CD4-positive, alpha-beta T cell (primary cell): Measurements from ENCODE around the gene CEP85. TPM values are rescaled to one million over a fixed set of nuclear protein-coding genes. Genes with fewer than 3 reads are reported as not detected.

Experiments used
- ATAC-seq: fragments of 200-7000 bp; cut with Tn5 transposase; one replicate; pipeline ENCODE4 v1.10.0; 2022; ENCODE audit warnings: mild to moderate bottlenecking; ENCODE audit not compliant: poor library complexity
- CTCF ChIA-PET: fragments of 350-600 bp; sonication (Branson Sonifier 250); formaldehyde crosslinking; loops from one replicate; lab custom pipeline; 2021; ENCODE audit warnings: antibody characterized with exemption, inconsistent platforms; lab: Charles Lee
- POLR2A ChIA-PET: fragments of 350-600 bp; sonication (Branson Sonifier 250); formaldehyde crosslinking; loops from one replicate; lab custom pipeline; 2021; ENCODE audit warnings: antibody characterized with exemption, inconsistent platforms; lab: Charles Lee
- DNase-seq, 14 experiments: peaks; one replicate each; pipeline ENCODE4 v3.0.0-alpha.2; 2013 to 2020; ENCODE audit warnings: mixed read lengths in 2 of 14
- H3K27ac ChIP-seq, 2 donors: one replicate each; pipeline versions ENCODE4 v1.5.1 to v1.7.0; 2013; ENCODE audit warnings: low read length in 2 of 2, low read depth in 1 of 2, mild to moderate bottlenecking in 1 of 2
- H3K27me3 ChIP-seq, 2 experiments: 1 replicate in 1 of 2; 2 replicates in 1 of 2; pipeline versions ENCODE4 v1.6.1 to v1.7.0; 2013; ENCODE audit warnings: low read length in 2 of 2, control low read depth in 1 of 2, mild to moderate bottlenecking in 1 of 2, moderate library complexity in 1 of 2; ENCODE audit not compliant: insufficient read depth in 2 of 2, control insufficient read depth in 1 of 2
- H3K36me3 ChIP-seq: one replicate; pipeline ENCODE4 v1.6.1; 2013; ENCODE audit warnings: low read length, control low read depth; ENCODE audit not compliant: insufficient read depth
- H3K4me1 ChIP-seq: one replicate; pipeline ENCODE4 v1.6.1; 2013; ENCODE audit warnings: low read length, control low read depth; ENCODE audit not compliant: insufficient read depth
- H3K4me3 ChIP-seq: one replicate; pipeline ENCODE4 v1.5.1; 2013; ENCODE audit warnings: mild to moderate bottlenecking, low read length, moderate library complexity
- H3K9me3 ChIP-seq, 2 experiments: 1 replicate in 1 of 2; 2 replicates in 1 of 2; pipeline versions ENCODE4 v1.6.1 to v1.7.0; 2013; ENCODE audit warnings: low read length in 2 of 2, mild to moderate bottlenecking in 2 of 2, control low read depth in 1 of 2, moderate library complexity in 1 of 2; ENCODE audit not compliant: control insufficient read depth in 1 of 2, insufficient read depth in 1 of 2
- H3K27ac Mint-ChIP-seq: one replicate; pipeline ENCODE4 v1.8.0; 2020; ENCODE audit warnings: mixed read lengths
- H3K27me3 Mint-ChIP-seq: one replicate; pipeline ENCODE4 v1.8.0; 2021; ENCODE audit warnings: mixed read lengths
- H3K36me3 Mint-ChIP-seq: one replicate; pipeline ENCODE4 v1.8.0; 2021; ENCODE audit warnings: low read depth, mixed read lengths
- H3K4me1 Mint-ChIP-seq: one replicate; pipeline ENCODE4 v1.8.0; 2021; ENCODE audit warnings: low read depth, mixed read lengths
- H3K4me3 Mint-ChIP-seq: one replicate; pipeline ENCODE4 v1.8.0; 2020; ENCODE audit warnings: mild to moderate bottlenecking, mixed read lengths
- H3K9me3 Mint-ChIP-seq: one replicate; pipeline ENCODE4 v1.8.0; 2020; ENCODE audit warnings: mixed read lengths
- CTCF ChIP-seq: fragments of 200-600 bp; IDR thresholded peaks from one replicate; pipeline ENCODE4 v1.8.0; 2022; ENCODE audit warnings: antibody characterized with exemption, mild to moderate bottlenecking
- intact Hi-C, 2 experiments: fragments of 100-400 bp; cut with DNase I in 1 of 2; cut with micrococcal nuclease in 1 of 2; formaldehyde crosslinking; loops; one replicate each; pipeline versions ENCODE4 v1.15.1 to v1.9.0; 2023 to 2025; cut with DNase I, micrococcal nuclease
- total RNA-seq, 174 experiments: library from RNA in 2 of 174; stranded (reverse) in 2 of 174; gene quantifications; one replicate each; pipeline ENCODE4 v1.2.3 and lab custom pipeline; 2021 to 2026

CEP85 gene
- total RNA-seq, 2 experiments from 2014 or later, result 7.6 to 8.4 TPM

GRCh38 chr1:26220199-26220912, 13.6 kb upstream of the CEP85 start:
- no peak overlapping the region for H3K4me3 Mint-ChIP-seq
- POLR2A ChIA-PET, result no interaction called here
- no peak for DNase-seq
- H3K27ac Mint-ChIP-seq, result no peak overlapping the region
- Histone ChIP-seq H3K4me3 (no peak overlapping the region), H3K27ac (no peak overlapping the region), H3K36me3 (no peaks in the 10 kb centered on the region), H3K9me3 (no peaks in the 10 kb centered on the region), H3K27me3 (peaks cover 3 to 8% of the 10 kb centered on the region in 2 experiments), H3K4me1 (peaks cover 5% of the 10 kb centered on the region)
- H3K4me1 Mint-ChIP-seq, result peaks cover under 1% of the 10 kb centered on the region
- intact Hi-C loops, result loop anchor here in 1 of 2 experiments (5.0 kb wide), 1 partner anchor 38 kb away; no protein-coding TSS in a partner anchor
- CTCF ChIA-PET, result no interaction called here
- peaks cover 18% of the 10 kb centered on the region for H3K27me3 Mint-ChIP-seq
- H3K36me3 Mint-ChIP-seq, result no peaks in the 10 kb centered on the region
- TF ChIP-seq CTCF, result no peak
- H3K9me3 Mint-ChIP-seq, result no peaks in the 10 kb centered on the region
- ATAC-seq, result no peak

- no peaks in the 10 kb centered on the region for H3K36me3 Mint-ChIP-seq
- H3K4me1 Mint-ChIP-seq, result peaks cover 7% of the 10 kb centered on the region
- no peak overlapping the region for H3K27ac ChIP-seq
- H3K36me3 ChIP-seq, result no peaks in the 10 kb centered on the region
- TF ChIP-seq CTCF, result no peak
- ChIA-PET POLR2A (no interaction called here), CTCF (no interaction called here)
- H3K9me3 ChIP-seq, result no peaks in the 10 kb centered on the region
- ATAC-seq (no peak), DNase-seq (no peak)
- no peak overlapping the region for H3K4me3 ChIP-seq
- H3K4me1 ChIP-seq, result peaks cover 11% of the 10 kb centered on the region
- intact Hi-C loops, result loop anchor here in 1 of 2 experiments (5.0 kb wide), 1 partner anchor 39 kb away; no protein-coding TSS in a partner anchor
- peaks cover 10 to 14% of the 10 kb centered on the region in 2 experiments for H3K27me3 ChIP-seq
- H3K9me3 Mint-ChIP-seq, result no peaks in the 10 kb centered on the region
- peaks cover 25% of the 10 kb centered on the region for H3K27me3 Mint-ChIP-seq
- no peak overlapping the region for H3K4me3 Mint-ChIP-seq
- H3K27ac Mint-ChIP-seq, result no peak overlapping the region
Observed at GRCh38 chr1:26221094-26221493, 12.9 kb upstream of the CEP85 start.

GRCh38 chr1:26224606-26225005, 9.4 kb upstream of the CEP85 start:
- no peaks in the 10 kb centered on the region for H3K9me3 Mint-ChIP-seq
- H3K27me3 Mint-ChIP-seq, result peaks cover 46% of the 10 kb centered on the region
- Histone ChIP-seq H3K4me3 (no peak overlapping the region), H3K36me3 (no peaks in the 10 kb centered on the region), H3K27ac (no peak overlapping the region), H3K4me1 (peaks cover 11% of the 10 kb centered on the region), H3K9me3 (no peaks in the 10 kb centered on the region), H3K27me3 (peaks cover 11 to 14% of the 10 kb centered on the region in 2 experiments)
- no peak for ATAC-seq
- peaks cover 7% of the 10 kb centered on the region for H3K4me1 Mint-ChIP-seq
- CTCF ChIA-PET, result interaction anchor here (1.2 to 2.7 kb wide), 2 partner anchors 9 kb away, joined by 3 to 14 read pairs; partner anchors contain the start of gene CEP85
- no peak for DNase-seq
- no peak overlapping the region for H3K27ac Mint-ChIP-seq
- H3K4me3 Mint-ChIP-seq, result no peak overlapping the region
- POLR2A ChIA-PET, result no interaction called here
- intact Hi-C loops, result loop anchor here in 1 of 2 experiments (5.0 kb wide), 1 partner anchor 42 kb away; no protein-coding TSS in a partner anchor
- TF ChIP-seq CTCF, result no peak
- H3K36me3 Mint-ChIP-seq, result no peaks in the 10 kb centered on the region
